ENCODE measurements around the gene HLA-A.

- TF ChIP-seq EZH2phosphoT487 (IDR thresholded peaks at IDR 0.05; ENCODE audit: borderline replicate concordance) (no peak), EZH2 (IDR thresholded peaks at IDR 0.05) (no peak), CTCF (IDR thresholded peaks at IDR 0.05 in 2 of 3, conservative IDR thresholded peaks at IDR 0.05 in 1 of 3; ENCODE audit: borderline replicate concordance in 1 of 3, insufficient read depth in 1 of 3, low read depth in 2 of 3, low read length in 2 of 3) (no peak), MAX (IDR thresholded peaks at IDR 0.05) (no peak)
These were observed 5.0 kb downstream of the HLA-A start for GRCh38 chr6:29947077-29947980.

Measured in HCT116 (cell line).